Stimulated activated CD4-positive, alpha-beta T cell treated with anti-CD3 and anti-CD28 coated beads, Interleukin-1b, Interleukin-23, amount 100 ng/mL, for 4 hours (primary cell): Measurements from ENCODE around the gene CCDC148.

Experiments
- DNase-seq, 2 donors: peaks; one replicate each; pipeline ENCODE4 v3.0.0-alpha.2; 2020; ENCODE audit warnings: low read depth in 2 of 2

CCDC148 gene

DNA sequence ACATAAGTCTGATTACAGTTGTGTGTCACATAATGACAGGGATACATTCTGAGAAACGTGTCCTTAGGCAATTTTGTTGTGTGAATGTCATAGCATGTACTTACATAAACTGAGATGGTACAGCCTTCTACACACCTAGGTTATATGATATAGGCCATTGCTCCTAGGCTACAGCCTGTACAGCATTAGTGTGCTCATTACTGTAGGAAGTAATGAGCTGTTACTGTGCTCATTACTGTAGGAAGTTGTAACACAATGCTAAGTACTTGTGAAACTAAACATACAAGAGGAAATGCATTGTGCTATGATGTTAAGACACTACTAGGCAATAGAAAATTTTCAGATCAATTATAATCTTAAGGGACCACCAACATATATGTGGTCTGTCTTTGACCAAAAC is 282.1 kb downstream of the CCDC148 start:
- no peak for DNase-seq

DNA sequence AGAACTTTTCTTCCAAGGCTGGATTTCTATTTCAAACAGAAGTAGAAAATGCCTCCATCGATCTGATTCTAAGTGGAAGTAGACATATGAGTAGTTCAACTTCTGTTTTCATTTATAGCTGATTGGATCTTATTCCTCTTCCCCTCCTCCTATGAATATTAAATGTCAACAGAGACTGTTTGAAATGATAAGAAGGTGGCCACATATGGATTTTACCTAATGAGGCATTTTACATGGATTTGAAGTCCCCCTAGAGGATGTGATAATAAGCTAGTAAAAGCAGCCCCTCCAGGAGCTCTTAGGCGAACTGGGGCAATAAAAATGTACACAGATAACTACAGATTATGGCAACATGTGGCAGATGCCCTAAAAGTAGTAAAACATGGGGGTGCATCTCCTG is 283.8 kb downstream of the CCDC148 start:
- DNase-seq, result no peak

DNA sequence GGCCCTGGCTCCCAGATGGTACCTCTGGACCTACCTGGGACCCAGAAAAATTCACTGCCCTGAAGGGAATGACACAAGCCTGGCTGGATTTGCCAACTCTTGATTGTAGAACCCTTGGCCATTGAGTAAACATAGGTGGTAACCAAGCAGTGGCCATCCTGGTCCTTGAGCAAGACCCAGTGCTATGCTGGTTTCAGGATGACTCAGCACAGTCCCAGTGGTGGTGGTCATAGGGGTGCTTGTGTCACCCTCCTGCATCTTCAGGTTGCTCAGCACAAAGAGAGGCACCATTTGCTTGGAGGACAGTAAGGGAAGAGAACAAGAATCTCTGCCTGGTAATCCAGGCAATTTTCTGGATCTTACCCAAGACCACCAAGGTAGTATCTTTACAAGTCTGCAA is 302.0 kb downstream of the CCDC148 start:
- no peak for DNase-seq

DNA sequence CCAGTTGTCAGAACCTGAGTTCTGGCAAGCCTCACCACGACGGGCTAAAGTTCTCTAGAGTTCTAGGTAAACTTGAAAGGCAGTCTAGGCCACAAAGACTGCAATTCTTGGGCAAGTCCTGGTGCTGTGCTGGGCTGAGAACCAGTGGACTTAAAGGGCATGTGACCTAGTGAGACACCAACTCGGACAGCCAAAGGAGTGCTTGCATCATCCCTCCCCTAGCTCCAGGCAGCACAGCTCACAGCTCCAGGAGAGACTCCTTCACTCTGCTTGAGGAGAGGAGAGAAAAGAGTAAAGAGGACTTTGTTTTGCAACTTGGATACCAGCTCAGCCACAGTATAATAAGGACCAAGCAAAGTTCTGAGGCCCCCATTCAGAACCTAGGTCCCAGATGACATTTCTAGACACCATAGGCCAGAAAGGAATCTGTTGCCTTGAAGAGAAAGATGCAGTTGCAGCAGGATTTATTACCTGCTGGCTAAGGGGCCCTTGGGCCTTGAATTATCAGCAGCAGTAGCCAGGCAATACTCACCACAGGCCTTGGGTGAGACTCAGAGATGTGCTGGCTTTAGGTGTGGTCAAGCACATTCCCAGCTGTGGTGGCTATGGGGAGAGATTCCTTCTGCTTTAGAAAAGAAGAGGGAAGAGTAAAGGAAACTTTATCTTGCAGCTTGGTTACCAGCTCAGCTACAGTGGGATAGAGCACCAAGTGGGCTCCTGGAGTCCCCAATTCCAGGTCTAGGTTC is 303.1 kb downstream of the CCDC148 start:
- no peak for DNase-seq

DNA sequence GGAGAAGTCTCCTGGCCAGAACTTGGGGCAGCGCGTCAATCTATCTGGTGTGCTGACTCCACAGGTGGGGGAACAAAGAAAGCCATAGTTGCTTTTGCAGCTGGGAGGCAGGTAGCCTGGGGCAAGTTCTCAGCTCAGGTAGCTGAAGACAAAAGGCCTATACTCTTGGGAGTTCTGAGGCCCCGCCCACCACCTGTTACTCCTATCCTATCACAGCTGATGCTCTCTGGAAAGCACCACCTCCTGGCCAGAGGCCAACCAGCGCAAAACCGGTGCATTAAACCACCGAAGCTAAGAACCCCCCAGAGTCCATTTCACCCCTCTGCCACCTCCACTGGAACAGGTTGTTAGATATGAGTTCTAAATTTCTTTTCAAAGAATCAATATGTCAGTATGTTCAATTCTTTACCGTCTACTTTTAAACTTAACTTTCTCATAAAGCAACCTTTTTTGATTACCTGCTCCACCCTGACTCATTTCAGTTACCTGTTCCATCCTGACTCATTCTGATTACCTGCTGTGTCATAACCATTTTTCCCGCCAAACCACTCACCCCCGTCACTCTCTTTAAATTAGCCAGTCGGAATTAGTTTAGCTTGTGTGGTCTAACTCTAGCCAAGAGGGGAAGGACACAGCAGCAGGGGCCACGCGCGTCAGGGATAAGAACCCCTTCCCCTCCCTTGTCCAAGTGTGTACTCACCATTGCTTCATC is 311.5 kb downstream of the CCDC148 start:
- no peak for DNase-seq

DNA sequence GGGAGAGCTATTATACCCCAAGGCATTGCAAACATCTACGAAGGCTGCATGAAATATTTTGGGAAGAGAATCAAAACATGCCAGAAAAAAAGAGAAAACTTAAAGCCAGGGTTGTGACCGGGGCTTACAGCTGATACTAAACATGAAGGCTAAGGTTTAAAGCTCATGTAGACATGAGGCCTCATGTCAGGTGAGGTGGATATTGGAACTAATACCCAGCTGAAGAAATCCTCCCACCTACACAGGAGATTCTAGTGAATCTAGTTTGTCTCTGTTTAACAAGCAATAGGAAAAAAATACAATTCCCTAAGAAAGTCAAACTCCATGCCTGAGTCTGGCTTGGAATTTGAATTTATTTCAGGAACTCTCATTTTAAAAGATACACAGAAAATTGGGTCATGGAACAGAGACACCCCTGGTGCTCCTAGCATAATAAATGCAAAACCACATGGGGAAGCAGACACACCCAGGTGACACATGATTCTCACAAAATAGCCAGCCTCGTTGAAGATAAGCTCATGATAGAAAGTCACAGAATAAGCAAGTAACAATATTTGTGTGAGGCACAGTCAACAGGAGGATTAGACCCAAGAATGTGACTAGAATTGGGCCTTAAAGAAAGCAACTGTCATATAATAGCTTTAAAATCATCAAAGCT is 312.7 kb downstream of the CCDC148 start:
- DNase-seq, result no peak

DNA sequence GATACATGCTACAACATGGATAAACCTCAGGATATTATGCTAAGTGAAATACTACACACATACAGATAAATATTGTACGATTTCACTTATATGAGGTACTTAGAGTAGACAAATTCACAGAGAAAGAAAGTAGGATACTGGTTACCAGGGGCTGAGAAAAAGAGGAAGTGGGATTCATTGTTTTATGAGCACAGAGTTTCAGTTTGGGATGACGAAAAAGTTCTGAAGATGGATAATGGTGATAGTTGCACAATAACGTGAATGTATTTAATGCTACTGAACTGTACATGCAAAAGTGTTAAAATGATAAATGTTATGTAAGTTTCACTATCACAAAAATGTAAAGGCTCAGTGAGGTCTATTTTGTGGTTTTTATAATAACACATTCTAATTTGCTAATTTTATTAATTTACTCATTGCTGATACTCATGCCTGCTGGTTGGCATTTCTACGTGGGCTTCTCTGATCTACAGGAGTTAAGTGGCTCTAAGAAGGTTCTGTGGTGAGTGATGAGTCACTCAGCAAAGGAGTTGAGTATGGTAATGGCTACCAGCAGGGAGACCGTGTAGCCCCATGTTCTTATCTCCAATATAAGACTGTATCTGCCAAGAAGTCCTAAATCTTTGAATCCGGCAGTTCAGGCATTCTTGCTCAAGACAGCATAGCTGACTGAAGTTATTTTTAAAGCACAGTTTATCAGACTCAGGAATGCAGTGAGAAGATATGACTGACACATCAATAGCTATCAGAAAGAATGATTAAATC is 313.8 kb downstream of the CCDC148 start:
- DNase-seq, result no peak

DNA sequence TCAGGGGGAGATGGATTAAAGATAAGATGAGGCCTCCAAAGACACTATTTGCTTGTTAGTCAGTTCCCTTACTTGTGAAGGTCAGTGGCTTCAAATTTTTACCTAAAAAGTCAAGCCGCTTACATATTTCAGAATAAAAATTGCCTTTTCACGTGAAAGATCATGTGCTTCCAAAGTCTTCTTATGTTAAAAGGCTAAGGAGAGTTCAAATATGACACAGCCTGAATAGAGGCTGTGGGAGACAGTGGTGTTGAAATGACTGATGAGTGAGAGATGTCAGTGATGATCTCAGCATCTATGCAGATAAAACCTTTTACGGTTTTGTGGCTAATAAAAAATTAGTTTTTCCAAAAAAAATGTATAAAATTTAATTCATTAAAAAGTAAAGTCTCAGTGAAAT is 314.4 kb downstream of the CCDC148 start:
- DNase-seq, result no peak

DNA sequence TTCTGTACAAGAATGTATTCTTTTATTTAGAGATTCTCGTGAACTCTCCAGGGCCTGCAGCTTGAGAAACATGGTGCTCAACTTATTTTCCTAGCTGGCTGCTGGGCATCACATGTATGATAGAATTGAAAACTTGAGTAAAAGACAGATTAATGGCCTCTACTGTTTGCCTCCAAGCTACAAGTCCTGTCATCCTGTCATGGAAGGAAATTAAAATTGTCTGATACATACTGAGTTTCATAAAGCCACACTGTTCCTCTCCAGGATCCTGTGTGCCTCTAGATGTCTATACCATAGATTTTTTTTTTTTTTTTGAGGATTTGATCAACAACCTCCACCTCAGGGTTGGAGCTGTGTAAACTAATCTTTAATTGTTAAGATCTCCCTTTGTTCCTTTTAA is 316.4 kb downstream of the CCDC148 start:
- DNase-seq, result no peak

DNA sequence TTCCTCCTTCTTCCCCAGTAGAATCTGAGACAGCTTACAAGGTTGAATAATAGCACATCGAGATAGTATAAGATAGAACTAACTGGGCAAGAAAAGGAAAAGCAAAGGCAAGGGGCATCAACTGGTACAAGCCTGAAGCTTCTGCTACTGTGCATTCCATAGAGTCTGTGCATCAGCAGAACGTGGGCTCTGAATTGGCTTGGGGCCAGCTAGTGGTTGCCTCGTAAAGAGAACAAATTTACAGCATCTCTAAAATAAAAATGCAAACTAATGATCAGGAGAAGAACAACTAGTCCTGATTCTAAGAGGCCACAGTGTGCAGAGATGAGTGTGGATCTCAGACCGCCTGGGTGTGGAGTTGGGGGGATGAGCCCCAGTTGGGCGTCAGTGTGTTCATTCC is 318.3 kb downstream of the CCDC148 start:
- DNase-seq, result no peak

DNA sequence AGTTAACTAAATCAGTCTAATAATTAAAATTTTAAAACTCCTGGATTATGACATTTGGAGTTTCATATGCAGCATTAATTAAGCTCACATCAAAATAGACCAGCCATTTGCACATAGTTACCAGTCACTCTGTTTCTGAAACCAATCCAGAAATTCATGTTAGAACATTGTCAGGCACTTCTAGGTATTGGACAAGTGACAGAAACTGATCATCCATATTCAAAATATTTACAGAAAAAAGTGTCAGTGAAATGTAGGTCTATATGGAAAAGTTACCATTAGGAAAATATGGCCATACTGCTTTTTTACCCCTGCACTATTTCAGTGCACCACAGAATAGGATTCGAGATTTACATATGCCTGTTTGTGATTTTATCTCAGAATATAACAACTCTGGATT is 321.5 kb downstream of the CCDC148 start:
- no peak for DNase-seq

DNA sequence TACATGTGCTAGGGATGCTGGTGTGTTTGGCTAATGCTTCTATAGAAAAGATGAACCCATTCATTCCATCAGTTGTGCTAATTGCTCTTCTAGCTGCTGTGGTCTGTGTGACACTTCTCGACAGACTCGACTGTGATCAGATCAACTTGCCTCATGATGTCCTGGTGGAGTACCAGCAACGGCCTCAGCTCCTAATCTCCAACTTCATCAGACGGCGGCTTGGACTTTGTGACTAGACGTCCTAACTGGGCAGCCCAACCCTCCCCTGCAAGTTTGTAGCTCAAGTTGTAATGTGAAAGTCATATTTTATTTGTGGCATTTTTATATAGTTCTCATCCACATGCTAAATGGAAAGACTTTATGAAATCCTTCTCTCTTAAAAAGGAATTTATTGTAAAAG is 321.9 kb downstream of the CCDC148 start:
- no peak for DNase-seq

DNA sequence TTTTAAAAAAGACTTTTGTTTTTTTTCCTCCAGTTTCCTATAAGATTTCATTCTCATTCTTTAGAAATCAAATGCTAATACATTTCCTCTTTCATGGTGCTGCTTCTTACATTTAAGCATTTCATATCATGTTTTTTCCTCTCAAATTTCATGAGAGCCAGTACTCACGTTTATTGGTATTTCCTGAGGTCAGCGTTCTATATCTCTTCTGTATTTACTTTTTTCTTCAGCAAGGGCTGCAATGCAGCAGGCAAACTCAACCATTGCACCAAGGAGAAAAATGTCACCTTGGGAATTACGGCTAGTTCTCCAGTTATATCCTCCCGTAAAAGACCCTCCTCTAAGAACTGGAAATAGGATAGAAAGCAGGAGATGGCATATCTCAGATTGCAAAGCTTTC is 322.5 kb downstream of the CCDC148 start:
- no peak for DNase-seq

DNA sequence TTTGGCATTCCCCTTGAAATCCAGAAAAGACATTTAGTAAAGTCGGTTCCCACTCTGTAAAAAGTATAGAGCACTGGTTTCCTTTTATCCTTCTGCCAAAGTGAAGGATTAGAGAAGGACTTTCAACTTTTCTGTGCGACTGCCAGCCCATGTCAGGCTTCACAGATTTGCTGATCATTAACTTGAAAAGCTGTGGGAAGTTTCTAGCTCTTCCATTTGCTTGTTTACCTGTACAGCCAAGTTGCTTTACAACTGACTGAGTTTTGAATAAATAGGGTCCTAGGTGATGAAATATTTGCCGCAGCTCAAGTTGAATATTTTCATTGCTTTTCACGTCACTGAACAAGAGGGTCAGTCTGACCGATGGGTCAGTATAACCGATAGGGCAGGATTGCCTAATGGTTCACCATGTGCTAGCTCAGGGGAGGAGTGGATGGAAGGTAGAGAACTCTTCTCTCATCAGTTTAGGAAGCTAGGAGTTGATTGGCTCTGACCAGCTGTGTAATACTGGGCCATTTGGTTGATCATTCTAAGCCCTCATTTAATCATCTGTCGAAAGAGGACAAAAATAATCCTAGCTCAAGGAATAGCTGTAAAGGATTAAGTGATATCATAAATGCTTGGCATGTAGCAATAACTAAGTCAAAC is 324.5 kb downstream of the CCDC148 start:
- DNase-seq, result no peak

DNA sequence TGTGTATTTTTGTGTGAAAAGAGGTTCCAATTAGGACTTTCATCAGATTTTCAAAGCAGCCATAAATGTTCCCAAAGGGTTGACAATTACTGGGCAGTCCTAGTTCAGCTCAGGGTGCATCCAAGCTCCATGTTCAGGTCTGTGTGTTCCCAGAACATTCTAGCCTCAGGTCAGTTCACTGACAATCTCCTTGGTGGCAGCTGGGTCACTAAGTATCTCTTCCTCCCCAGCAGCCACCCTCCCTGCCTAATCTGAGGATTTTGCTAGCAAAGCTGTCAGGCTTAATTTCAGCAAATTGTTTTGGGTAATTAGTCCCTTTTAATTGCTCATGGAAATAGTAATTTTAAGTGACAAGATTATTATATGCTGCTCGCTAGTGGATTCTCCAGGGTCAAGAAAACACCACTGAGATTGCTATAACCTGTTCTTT is 325.1 kb downstream of the CCDC148 start:
- DNase-seq, result no peak

DNA sequence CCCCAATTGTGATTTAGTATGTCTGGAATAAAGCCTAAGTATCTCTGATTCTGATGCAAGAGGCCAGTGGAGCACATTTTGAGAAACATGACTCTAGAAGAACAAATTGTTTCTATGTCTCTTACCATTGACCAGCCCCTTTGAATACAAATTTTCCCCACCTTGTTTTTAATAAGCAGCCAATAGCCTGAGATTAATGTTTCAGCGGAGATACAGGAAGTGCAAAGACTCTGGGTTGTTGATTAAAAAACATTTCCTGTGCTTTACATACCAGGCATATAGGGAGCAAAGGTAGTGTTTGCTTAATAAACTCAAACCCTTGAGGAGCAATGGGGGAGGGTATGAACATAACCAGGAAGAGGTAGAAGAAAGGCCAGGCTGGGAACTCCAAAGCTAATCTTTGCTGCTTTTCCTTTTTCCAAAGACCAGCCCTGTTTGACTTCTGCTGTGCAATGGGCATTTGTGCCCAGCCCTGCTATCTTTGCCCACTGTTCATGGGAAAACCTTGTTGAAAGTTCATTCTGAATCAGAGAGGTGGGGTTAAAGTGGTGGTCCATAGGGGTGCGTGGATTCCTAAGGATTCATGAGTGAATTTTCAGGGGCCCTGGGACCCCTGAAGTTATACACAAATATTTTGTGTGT is 325.6 kb downstream of the CCDC148 start:
- no peak for DNase-seq

DNA sequence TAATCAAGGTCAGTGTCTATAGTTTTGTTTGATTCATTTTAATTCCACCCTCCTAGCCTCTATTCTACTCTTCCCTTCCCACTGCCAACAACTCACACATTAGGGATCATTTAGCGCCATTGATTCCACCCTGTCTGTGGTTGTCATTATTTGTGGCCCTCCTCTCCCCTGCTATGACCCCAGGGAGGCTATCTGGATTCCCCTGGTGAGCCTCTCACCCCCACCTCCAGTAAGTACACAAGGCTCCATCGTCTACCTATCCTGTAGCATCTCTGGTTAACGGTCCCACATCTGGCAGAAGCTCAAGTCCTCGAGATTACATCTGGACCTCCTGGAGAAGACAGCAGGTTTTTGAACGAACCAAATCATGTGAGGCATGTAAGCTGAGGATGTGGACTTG is 327.5 kb downstream of the CCDC148 start:
- DNase-seq, result no peak

DNA sequence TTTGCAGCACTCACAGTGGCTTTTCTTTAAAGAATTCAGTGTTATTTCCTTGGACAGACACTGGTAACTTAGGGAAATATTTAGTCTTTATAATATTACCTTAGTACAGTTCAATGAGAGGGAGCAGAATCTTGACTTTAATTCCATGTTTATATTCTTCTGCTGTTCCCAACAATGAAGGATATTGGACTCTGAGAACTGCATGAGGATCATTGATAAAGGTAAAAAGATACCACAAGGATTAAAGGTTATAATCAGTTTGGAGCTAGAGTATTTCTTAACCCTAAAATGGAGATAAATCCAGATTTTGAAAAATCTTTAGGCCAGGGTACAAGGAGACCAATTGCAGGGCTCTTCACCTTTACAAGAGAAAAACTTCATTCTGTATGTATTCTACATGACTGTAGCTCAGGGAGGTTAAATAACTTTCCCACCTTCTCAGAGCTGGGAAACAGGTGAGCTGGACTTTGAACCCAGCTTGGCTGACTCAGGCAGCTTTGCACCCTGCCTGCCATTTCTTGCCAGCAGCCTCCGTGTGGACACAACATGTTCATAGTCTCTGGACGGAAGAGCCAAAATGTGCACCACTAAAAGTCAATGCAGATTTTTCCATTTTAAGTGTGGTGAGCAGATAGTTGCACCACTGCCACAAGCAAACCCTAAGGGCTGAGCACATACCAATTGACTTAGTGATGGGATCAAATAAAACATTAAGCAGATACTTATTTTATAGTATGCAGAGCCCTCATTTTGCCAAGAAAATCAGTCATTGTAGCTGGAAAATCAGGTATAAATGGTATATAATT is 328.2 kb downstream of the CCDC148 start:
- no peak for DNase-seq

DNA sequence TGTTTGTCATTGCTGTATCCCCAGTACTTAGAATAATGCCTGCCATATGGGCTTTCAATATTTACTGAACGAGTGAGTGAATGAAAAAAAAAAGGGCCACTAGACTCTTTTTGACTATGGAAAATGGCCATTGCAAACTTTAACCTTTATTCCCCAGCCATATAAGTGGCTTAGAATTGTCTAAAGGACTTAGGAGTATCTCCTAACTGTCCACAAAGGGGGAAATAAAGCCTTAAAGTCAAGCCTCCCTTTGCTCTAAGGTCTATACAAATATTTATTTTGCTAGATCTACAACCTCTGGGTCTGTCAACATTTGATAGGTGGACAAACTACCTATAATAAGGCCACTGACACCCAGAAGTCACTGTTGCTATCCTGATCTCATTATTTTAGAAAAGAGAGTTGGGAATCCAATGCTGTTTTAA is 329.2 kb downstream of the CCDC148 start:
- no peak for DNase-seq

DNA sequence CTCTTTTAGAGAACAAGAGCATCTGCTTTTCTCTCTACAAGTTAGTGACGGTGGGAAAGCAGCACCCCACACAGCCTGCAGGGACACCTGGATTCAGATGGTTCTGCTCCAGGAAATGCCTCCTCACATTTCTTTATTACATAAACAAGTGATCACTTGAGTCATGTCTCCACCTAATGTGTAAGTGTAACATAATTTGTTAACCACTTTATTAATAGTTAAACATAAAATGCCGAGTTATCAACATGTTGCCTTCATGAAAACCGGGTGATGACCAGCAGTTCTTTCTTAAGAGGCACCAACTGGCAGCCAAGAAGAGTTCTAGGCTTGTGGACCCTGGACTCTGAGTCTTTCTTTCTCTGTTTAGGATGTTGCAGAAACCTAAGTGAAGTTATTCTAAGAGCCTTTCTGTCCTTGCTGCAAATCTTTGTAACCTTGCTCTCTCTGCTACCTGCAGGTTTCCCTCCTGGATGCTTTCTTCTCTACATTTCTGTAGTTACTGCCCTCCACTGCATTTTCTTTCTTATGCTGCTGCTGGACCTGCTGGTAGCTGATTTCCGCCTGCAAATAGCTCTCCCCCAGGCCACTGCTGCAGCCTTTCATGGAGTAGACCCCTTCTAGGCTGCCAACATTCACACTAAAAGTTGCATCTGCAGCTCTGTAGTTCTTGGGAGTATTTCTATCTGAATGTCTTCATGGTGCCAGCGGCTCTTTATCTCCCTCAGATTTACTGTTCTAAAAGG is 330.6 kb downstream of the CCDC148 start:
- DNase-seq, result no peak
